HG03139 (cell line): Measurements from ENCODE around the gene PPFIBP2.

Experiments used
- ATAC-seq: cut with Tn5 transposase; IDR thresholded peaks from one replicate; pipeline ENCODE4 v1.9.1; 2021; ENCODE audit not compliant: unreplicated experiment

Gene PPFIBP2

DNA sequence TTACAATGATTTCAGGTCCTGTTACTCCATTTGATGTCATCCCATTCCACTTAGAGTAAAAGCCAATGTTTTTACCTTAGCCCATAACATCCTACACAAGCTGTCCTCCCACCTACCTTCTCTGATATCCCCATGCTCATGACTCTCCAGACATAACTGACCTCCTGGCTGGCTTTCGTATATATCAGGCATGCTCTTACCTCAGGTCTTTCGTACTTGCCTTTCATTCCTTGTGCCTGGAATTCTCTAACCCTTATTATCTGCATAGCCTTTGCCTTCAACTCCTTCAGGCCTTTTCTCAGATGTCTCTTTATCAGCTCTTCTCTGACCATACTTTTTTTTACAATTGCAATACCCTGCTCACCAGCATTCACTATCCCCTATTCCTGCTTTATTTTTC lies 169.8 kb downstream of the PPFIBP2 start:
- ATAC-seq: no peak

DNA sequence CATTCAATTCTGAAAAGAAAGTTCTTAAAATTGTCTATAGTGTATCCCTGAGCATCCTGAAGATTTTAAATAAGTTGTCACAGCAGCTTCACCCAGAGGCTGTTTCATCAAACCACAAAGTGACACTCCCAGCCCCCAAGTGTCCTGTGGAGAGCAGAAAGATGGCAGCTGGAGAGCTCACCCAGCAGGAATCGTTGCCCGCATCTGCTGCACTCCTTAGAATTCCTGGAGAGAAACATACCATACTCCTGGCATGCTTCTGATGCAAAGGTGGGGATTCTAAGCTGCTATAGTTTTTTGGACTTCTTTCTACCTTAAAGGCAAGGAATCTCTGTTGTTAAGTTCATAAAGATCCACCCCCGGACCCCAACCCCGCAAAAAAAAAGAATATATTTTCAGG lies 173.0 kb downstream of the PPFIBP2 start:
- no peak for ATAC-seq

DNA sequence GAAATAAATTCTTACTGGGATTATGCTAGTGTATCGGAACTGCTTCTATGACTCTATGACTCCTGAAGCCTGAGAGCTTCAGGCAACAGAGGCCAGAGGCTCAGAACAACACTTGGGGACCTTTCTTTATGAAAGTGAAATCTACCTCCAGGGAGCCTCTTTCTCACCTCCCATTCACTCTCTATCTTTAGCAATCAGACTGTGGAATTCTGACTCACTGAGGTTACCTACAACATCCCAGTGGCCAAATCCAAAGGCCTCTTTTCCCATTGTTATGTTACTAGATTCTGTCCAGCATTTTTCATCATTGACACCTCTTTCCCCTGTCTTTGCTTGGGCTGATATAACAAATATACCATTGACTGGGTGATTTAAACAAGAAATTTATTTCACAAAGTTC lies 173.6 kb downstream of the PPFIBP2 start:
- ATAC-seq: no peak

DNA sequence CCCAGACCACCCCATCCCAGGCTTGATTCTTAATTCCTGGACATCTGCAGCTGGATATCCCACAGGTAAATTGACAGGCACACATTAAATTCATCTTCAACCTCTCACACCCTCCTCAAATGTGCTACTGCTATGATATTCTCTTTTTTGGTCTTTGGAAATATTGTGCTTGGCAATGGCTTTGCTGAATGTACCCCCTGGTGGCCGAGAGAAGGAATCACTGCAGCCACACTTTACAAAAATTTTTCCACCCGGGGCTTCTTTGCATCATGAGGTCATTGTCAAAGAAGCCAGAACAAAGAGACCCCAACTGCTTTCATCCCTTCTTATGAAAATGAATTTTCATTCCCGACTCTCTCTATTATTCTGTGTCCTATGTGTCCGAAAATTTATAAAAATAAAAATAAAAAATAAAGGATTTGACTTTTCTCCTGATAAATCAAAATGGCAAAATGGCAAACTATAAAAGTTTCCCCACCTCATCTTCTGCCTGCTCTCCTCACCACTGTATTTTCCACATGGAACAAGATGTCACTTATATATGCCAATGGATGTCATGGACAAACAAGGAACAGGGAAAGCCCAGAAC lies 174.5 kb downstream of the PPFIBP2 start:
- no peak for ATAC-seq

DNA sequence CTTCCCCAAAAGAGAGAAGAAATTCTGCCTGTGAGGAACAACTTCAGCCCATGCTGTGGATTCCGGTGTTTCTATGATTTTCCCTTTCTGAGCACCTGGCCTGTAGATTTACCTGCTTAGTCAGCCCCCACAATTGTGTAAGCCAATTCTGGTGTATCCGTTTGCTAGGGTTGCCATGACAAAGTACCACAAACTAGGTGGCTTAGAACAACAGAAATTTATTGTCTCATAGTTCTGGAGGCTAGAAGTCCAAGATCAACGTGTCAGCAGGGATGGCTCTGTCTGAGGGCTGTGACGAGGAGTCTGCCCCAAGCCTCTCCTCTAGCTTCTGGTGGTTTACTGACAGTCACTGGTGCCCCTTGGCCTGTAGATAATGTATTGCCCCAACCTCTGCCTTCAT lies 175.4 kb downstream of the PPFIBP2 start:
- ATAC-seq: no peak

DNA sequence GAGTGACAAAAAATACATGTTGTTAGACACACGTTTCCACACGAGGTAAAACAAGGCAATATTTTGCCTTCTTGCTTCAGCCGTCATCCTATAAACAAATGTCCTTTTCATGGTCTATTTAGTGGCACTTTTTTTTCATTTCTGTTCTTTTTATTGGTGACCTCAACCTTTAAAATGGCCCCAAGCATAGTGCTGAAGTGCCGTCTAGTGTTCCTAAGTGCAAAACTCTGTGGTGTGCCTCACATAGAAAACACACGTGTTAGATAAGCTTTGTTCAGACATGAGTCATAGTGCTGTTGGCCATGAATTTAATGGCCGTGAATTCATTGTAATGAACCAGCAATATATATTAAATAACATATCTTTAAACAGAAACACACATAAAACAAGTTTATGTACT lies 176.8 kb downstream of the PPFIBP2 start:
- no peak for ATAC-seq

DNA sequence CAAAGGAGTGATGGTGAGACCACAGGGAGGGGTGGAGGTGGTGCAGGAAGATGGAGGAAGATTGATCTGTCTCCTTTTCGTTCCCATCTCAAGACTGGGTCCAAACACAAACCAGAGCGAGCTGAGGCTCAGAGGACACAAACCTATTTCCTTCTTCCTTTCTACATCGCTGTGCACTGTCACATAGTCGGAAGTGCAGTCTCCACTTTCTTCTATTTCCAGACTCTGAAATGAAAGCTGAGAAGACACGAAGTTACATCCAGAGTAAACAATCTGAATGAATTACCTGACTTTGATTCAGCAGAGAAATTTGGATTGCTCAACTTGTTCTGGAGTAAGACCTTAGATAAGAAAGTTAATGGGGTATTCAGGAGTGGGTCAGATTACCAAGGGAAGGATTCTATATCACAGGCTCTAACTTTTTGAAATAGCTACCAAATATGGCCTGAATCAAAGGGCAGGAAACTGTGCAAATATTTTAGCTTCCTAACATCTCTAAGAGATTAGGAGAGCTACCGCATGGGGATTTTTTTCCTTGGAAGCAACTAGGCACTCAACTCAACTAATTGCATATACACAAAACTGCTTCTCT lies 178.1 kb downstream of the PPFIBP2 start:
- ATAC-seq: no peak

DNA sequence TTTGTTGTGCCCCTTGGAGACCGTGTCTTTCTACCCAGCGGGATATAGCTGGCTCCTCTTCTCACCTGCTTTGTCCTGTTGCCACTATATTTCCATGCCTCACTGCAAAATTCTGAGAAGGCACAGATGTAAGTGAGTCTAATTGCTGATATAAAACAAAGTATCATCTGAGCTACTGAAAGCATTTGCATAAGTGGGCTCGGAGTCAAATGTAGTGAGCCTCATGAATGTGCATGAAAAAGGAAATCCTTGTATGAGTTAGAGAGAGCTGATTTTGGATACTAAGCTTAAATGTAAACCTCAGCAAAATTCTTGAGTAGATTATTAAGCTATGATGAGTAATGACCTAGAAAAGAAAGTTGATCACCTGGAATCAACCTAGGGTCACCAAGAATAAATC lies 178.6 kb downstream of the PPFIBP2 start:
- ATAC-seq: no peak

DNA sequence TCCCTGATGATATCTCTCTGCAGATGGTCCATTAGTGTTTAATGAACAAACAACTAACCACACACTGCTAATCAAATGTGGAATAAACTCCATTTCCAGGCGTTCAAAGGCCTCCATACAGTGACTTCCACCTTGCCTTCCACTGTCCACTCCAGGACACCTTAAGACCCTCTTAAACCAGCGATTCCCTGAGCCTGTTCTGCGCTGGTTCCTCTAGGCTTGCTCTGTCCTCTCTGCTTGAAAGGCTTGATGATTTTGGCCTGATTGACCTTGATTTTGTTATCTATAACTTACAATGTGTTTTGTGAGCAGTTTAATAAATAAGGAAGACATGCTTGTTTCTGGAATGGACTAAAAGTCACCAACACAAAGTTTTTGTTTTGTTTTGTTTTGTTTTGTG lies 180.4 kb downstream of the PPFIBP2 start:
- no peak for ATAC-seq

DNA sequence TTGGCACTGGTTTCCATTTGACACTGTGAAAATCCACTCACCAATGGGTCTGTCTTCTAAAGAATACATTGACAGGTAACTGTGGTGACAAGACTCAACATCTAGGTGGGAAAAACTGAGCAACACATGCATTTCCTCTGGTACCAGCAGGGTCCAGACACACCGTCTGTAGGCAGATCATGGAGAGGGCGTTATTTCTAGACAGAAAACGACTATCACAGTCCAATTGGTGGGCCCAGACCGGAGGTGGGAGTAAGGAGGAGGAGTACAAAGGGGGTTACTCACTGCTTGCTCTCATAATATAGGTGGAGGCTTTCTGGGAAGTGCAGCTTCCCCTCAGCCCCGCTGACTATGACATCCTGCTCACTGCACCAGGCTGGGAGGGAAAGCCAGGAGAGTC lies 182.6 kb downstream of the PPFIBP2 start:
- ATAC-seq: no peak
